ENCODE results near the gene MCM6. TPM values are rescaled to one million over a fixed set of nuclear protein-coding genes. Genes with fewer than 3 reads are reported as not detected.
"Not testable (repeated sequence)": the region's sequence is repeated elsewhere in the genome, so short reads cannot be mapped to it uniquely, and the experiment has no call there.

MCM6 gene
- polyA plus RNA-seq, 5 donors, result 45.6 to 65.4 (median 48.8) TPM

- no peak for DNase-seq
Measured at GRCh38 chr2:135825131-135825530, 51.1 kb downstream of the MCM6 start.

DNA sequence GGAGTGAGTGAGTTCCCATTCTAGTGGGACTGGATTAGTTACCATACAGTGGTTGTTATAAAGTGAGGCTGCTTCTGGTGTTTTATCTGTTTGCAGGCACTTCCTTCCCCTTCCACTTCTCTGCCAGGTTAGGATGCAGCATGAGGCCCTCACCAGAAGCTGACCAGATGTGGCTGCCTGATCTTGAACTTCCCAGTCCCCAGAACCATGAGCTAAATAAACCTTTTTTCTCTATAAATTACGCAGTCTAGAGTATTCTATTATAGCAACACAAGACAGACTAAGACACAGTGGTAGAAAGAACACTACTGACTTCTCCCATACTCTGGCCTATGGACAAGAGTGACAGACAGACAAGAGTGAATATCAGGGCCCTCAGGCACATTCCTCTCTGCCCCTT, 53.4 kb downstream of the MCM6 start:
- no peak for DNase-seq

- no peak for DNase-seq
Measured at GRCh38 chr2:135821190-135821589, 55.1 kb downstream of the MCM6 start.

- no peak for DNase-seq
Measured at GRCh38 chr2:135820003-135820618, 56.1 kb downstream of the MCM6 start.

DNA sequence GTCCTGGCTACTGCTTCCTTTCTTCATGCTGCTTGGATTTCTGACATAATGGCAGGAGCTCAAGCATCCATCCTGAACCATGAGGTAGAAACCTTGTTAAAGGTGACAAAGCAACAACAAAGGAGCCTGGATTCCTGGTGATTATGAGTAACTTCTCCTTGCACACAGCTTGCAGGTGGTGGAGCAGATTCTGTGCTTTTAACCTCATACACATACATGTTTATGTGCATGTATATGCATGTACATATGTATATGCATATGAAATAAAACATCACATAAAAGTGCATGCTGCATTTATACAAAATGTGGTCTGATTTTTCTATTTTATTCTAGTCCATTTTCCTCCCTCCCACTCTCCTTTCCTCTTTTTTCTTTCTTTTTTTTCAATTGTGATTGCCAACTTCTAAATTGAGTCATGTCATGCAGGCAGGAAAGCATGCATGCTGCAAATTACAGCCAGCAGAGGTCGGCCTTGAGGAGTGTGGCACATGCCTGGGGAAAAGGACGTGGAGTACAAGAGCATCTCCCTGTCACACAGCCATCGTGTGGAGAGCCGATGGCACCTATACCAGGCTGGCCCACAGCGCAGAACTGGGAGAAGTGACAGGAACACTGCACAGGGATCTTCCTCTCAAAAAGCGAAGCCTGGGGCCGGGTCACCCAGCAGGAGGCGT, 57.2 kb downstream of the MCM6 start:
- no peak for DNase-seq

DNA sequence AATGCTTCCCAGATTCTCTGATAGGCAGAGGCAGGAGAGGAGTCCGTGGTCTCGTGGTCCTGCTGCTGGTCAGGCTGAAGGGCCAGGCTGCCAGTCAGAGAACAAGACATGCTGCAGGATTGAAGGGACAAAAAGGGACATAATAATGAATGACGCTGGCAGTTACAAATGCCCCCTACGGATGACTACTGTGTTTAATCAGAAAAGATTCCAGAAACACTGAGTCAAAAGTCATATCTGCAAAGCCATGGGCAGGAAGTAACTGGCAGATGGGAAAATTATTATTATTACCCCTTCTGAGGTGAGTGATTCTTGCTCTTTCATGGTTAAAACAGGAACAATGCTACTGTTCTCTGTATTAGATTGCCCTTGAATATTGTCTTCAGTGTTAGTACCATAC, 58.3 kb downstream of the MCM6 start:
- DNase-seq, result no peak

DNA sequence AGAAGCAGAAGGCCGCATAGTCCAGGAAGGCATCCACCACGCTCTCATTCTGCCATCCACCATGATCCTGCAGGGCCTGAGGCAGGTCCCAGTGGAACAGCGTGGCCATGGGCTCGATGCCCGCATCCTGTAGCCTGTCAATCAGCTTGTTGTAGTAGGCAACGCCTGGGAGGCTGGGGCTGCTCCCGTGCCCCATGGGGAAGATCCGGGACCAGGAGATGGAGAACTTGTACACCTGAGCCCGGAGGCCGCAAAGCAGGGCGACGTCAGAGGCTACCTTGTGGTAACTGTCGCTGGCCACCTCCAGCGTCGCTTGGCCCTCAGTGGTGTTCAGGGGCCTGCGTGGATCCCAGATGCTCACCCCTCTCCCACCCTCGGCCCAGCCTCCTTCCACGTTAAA, 58.8 kb downstream of the MCM6 start:
- DNase-seq, result no peak

GRCh38 chr2:135815269-135815668, 61.0 kb downstream of the MCM6 start:
- no peak for DNase-seq

DNA sequence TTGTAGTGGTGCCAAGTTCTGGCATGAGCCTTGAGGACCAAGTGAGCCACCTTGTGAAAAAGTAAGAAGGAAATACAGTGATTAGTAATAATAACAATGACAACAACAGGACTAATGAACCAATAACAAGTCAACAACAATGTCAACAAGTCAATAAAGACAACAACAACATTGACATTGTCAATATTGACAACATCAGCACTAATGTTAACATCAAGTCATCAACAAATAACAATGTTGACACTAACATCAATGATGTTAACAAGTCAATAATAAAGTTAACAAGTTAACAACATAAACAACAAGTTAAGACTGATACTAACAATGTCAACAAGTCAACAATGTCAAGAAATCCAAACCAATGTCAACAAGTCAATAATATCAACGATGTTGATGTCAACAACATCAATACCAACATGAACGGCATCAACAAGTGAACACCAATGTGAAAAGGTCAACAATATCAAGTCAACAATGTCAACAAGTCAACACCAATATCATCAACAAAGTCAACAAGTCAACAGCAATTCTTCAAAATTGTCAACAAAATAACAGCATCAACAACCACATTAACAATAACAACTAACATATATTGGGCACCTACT, 63.2 kb downstream of the MCM6 start:
- no peak for DNase-seq

DNA sequence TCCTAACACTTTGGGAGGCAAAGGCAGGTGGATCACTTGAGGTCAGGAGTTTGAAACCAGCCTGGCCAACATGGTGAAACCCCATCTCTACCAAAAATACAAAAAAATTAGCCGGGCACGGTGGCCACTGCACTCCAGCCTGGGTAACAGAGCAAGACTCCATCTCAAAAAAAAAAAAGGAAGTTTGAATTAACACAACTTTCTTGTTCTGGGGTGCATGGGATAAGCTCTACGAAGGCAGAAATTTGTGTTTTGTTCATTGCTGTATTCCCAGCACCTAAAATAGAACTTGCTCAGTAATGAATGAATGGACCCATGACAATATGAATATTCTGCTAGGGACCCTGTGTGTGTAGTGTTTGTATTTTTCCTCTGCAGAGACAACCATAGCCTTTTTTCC, 68.4 kb downstream of the MCM6 start:
- not testable (repeated sequence) for DNase-seq

- no peak for DNase-seq
Measured at GRCh38 chr2:135803278-135803677, 73.0 kb downstream of the MCM6 start.

DNA sequence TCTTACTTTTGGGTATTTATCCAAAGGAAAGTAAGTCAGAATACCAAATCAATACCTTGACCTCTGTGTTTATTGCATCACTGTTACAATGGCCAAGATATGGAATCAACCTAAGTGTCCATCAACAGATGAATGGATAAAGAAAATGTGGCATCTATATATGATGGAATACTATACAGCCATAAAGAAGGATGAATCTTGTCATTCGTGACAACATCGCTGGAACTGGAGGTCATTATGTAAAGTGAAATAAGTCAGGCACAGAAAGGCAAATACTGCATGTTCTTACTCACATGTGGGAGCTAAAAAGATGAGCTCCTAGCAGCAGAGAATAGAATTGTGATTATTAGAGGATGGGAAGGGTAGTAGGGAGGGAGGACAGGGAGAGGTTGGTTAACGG, 73.9 kb downstream of the MCM6 start:
- no peak for DNase-seq

DNA sequence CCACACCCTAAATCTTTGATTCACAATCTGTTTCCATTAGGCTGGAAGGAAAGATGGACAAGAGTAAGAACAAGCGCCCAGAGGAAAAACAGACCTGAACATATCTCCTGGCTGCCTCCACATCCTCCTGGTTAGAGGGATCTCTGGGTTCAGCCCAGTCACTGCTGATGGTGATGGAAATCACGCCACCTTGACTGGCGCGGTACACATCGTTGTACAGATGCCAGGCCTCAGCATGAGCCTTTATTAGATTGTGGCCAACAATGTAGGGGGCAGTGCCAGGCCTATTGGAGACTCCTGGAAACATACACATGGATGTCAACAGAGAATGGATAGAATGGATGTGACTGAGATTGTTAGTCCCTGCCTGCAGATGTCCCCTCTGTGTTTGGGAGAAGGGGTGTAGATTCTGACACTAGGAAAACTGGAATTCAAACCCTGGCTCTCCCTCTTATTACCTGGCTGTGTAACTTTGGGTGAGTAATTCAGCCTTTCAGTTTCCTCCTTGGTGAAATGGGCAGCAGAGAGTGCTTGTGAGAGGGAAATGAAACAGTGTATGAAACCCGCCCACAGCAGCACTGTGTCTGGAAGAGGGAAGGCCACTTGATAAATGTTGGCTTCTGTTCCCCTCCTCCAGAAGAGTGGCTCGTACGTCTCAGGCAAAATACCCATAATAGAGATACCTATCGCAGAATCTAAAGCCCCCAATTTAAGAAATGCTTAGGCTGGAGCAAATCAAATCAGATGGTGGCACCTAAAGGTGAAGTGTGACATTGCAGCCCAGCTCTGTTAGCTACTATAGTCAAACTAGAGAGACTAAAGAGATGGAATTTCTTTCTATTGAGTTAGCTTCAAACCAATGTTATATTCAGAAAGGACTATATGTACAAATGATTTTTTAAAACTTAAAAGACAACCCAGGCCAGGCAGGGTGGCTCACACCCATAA, 75.5 kb downstream of the MCM6 start:
- DNase-seq, result no peak

- DNase-seq, result no peak
Measured at GRCh38 chr2:135799738-135800137, 76.5 kb downstream of the MCM6 start.

DNA sequence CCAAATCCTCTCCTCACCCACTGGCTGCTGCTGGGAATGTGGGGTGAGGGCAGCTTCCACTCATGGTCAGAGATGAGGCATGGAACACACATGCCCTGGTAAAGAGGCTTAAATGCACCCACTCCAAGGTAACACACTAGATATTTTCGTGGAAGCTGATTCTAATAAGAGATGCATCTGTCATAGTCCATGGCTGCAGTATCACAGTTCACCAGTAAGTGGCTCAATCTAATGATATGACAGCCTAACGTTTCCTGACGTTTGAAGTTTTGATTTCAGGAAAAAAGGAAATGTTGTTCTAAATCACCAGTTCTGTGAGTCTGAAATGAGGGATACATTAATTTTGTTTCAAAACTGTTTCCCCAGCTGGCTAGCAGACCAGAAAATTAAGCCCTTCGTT, 77.5 kb downstream of the MCM6 start:
- no peak for DNase-seq

- no peak for DNase-seq
Measured at GRCh38 chr2:135798275-135798705, 78.0 kb downstream of the MCM6 start.

GRCh38 chr2:135797497-135798274, 78.6 kb downstream of the MCM6 start:
- peak; percentile 33 to 42 for DNase-seq

GRCh38 chr2:135796606-135797005, 79.6 kb downstream of the MCM6 start:
- no peak for DNase-seq

DNA sequence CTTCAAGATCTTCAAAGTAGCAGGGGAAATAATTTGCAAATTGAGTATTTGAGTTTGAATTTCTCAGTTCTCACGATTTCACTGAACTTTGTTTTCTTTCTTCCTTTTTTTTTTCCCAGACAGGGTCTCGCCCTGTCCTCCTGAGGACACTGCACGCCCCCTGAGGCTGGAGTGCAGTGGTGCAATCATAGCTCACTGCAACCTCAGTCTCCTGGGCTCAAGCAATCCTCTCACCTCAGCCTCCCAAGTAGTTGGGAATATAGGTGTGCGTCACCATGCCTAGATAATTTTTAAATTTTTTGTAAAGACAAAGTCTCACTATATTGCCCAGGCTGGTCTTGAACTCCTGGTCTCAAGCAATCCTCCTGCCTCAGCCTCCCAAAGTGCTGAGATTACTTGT, 80.6 kb downstream of the MCM6 start:
- not testable (repeated sequence) for DNase-seq

DNA sequence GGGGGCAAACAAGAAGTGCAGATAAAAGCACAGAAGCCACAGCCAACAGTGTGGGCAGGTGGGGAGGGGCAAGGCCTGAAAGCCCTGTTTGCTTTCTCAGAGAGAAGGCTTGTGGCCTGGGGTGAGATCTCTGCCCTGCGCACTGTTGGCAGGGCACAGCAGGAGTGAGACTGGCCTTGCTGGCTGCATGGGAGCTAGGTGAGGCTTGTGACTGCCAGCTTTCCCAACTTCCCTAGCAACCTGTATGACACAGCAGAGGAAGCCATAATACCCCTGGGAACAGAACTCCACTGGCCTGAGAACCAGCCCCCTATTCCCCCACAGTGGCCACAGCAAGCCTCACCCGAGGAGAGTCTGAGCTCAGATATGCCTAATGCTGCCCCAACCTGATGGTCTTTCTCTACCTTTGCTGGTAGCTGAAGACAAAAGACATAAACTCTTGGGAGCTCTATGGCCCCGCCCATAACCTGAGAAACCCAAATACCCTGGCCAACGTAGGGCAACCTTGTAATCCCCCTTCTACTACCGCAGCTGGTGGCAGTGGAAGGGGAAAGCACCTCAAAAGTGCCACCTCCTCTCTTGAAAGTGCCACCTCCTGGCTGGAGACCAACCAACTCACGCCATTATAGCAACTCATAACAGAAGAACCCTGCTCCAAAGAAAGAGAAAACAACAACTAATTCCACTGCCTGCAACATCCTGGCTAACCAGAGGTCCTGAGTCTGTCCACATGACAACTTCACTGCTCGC, 83.7 kb downstream of the MCM6 start:
- no peak for DNase-seq
